GM18861 (cell line): Measurements from ENCODE around the gene GYS2.
A peak's percentile ranks its signal among the peaks of the same experiment; 100 is the strongest.

Experiments used
- ATAC-seq: cut with Tn5 transposase; IDR thresholded peaks from one replicate; pipeline ENCODE4 v1.9.1; 2021; ENCODE audit not compliant: unreplicated experiment

Gene GYS2

GRCh38 chr12:21558100-21558679 is 46.5 kb downstream of the GYS2 start:
- no peak for ATAC-seq

- ATAC-seq, result no peak
These were observed 51.3 kb downstream of the GYS2 start for GRCh38 chr12:21553329-21553675.

GRCh38 chr12:21552635-21553328 is 51.9 kb downstream of the GYS2 start:
- ATAC-seq, result no peak

GRCh38 chr12:21551841-21552465 is 52.7 kb downstream of the GYS2 start:
- no peak for ATAC-seq

GRCh38 chr12:21547437-21547836 is 57.2 kb downstream of the GYS2 start:
- no peak for ATAC-seq

- no peak for ATAC-seq
These were observed 57.9 kb downstream of the GYS2 start for GRCh38 chr12:21546716-21547115.

GRCh38 chr12:21545557-21545956 is 59.1 kb downstream of the GYS2 start:
- no peak for ATAC-seq

GRCh38 chr12:21543151-21543550 is 61.5 kb downstream of the GYS2 start:
- no peak for ATAC-seq

GRCh38 chr12:21542403-21542802 is 62.2 kb downstream of the GYS2 start:
- no peak for ATAC-seq

- no peak for ATAC-seq
These were observed 62.9 kb downstream of the GYS2 start for GRCh38 chr12:21541773-21542172.

- ATAC-seq, result no peak
These were observed 64.8 kb downstream of the GYS2 start for GRCh38 chr12:21539797-21540196.

- ATAC-seq, result no peak
These were observed 66.5 kb downstream of the GYS2 start for GRCh38 chr12:21538061-21538653.

GRCh38 chr12:21529456-21529855 is 75.2 kb downstream of the GYS2 start:
- no peak for ATAC-seq

- ATAC-seq, result no peak
These were observed 75.7 kb downstream of the GYS2 start for GRCh38 chr12:21528953-21529352.

- peak; percentile 96 for ATAC-seq
These were observed 77.0 kb downstream of the GYS2 start for GRCh38 chr12:21527451-21528180.

GRCh38 chr12:21526721-21527345 is 77.8 kb downstream of the GYS2 start:
- ATAC-seq, result no peak

- ATAC-seq, result no peak
These were observed 78.6 kb downstream of the GYS2 start, which contains the start of gene SPX for GRCh38 chr12:21526053-21526452. Gene SPX (plus strand): TSS chr12:21526296. CDS start chr12:21526473, 177 bp downstream.

GRCh38 chr12:21523148-21523547 is 81.5 kb downstream of the GYS2 start:
- no peak for ATAC-seq

- ATAC-seq, result no peak
These were observed 83.1 kb downstream of the GYS2 start for GRCh38 chr12:21521541-21521940.

GRCh38 chr12:21518451-21518850 is 86.2 kb downstream of the GYS2 start:
- no peak for ATAC-seq

GRCh38 chr12:21516281-21516680 is 88.4 kb downstream of the GYS2 start:
- ATAC-seq, result no peak
